BLaER1 treated with 17β-estradiol and CSF1 and Interleukin-3, amounts not matched to agents 10 nM and 100 nM (cell line): ENCODE measurements around the gene PCNX2.

Source experiments
- H3K27ac ChIP-seq, 11 experiments: shearing (Covaris generic); formaldehyde crosslinking; 2 replicates each; pipeline ENCODE4 v1.8.1; 2022
- H3K27me3 ChIP-seq, 11 experiments: shearing (Covaris generic); formaldehyde crosslinking; 2 replicates each; pipeline ENCODE4 v1.8.1; 2022
- H3K36me3 ChIP-seq, 11 experiments: shearing (Covaris generic); formaldehyde crosslinking; 2 replicates each; pipeline ENCODE4 v1.8.1; 2022
- H3K4me1 ChIP-seq, 10 experiments: shearing (Covaris generic); formaldehyde crosslinking; 2 replicates each; pipeline ENCODE4 v1.8.1; 2022
- H3K4me2 ChIP-seq, 11 experiments: shearing (Covaris generic); formaldehyde crosslinking; 2 replicates each; pipeline ENCODE4 v1.8.1; 2022
- H3K4me3 ChIP-seq, 10 experiments: shearing (Covaris generic); formaldehyde crosslinking; 2 replicates each; pipeline ENCODE4 v1.8.1; 2022
- H3K9ac ChIP-seq, 11 experiments: shearing (Covaris generic); formaldehyde crosslinking; 2 replicates each; pipeline ENCODE4 v1.8.1; 2022
- H3K9me3 ChIP-seq, 11 experiments: shearing (Covaris generic); formaldehyde crosslinking; replicated peaks in 1 of 11; 2 replicates each; pipeline ENCODE4 v1.8.1; 2022
- H4K20me1 ChIP-seq, 11 experiments: shearing (Covaris generic); formaldehyde crosslinking; 2 replicates each; pipeline ENCODE4 v1.8.1; 2022
- Cebpa-rat ChIP-seq, 11 experiments: shearing (Covaris generic); IDR thresholded peaks; 2 replicates each; pipeline ENCODE4 v1.8.1; 2022

PCNX2 gene

DNA sequence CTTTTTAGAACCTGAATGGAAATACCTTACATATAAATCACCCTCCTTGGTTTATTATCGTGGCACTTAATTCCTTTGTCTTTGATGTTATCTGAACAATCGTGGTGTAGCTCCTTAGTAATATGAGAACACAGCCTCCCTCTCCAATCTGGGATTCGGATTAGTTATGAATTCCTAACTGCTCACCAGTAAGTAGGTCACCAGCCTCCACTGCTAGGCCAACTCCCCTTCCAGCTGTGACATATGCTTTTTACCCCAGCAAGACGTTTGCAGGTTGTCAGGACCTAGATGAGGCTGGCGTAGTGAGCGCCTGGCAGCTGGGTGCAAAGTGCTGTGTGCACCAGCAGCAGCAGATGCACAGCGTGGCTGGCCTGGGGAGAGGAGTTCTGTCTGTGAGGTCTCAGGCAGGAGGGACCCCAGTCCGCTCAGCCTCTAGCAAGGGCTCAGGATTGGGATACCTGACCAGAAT is 306.9 kb downstream of the PCNX2 start:
- H3K4me3 ChIP-seq, result no peak overlapping the region
- no peak overlapping the region for H3K9ac ChIP-seq
- H3K4me1 ChIP-seq, result no peaks in the 10 kb centered on the region
- H3K27me3 ChIP-seq, result no peaks in the 10 kb centered on the region
- H3K36me3 ChIP-seq, result peaks cover 1 to 32% (median 10%) of the 10 kb centered on the region in 11 experiments; a peak in 15 of 22 replicates
- H4K20me1 ChIP-seq, result no peaks in the 10 kb centered on the region
- H3K27ac ChIP-seq, result no peak overlapping the region
- no peak overlapping the region for H3K4me2 ChIP-seq
- peaks cover 9 to 17% (median 16%) of the 10 kb centered on the region in 11 experiments for H3K9me3 ChIP-seq
- TF ChIP-seq Cebpa-rat (IDR thresholded peaks at IDR 0.05), result no peak

GRCh38 chr1:232987774-232988140 is 307.8 kb downstream of the PCNX2 start:
- Histone ChIP-seq H3K27me3 (no peaks in the 10 kb centered on the region), H3K27ac (no peak overlapping the region), H3K9me3 (peaks cover under 1 to 9% (median 7%) of the 10 kb centered on the region in 11 experiments; a peak in 17 of 22 replicates), H4K20me1 (no peaks in the 10 kb centered on the region), H3K4me3 (no peak overlapping the region), H3K4me2 (no peak overlapping the region), H3K36me3 (peaks cover 0 to 30% (median 6%) of the 10 kb centered on the region in 11 experiments; a peak in 10 of 22 replicates), H3K4me1 (no peaks in the 10 kb centered on the region), H3K9ac (no peak overlapping the region)
- TF ChIP-seq Cebpa-rat (IDR thresholded peaks at IDR 0.05), result no peak

GRCh38 chr1:232987046-232987773 is 308.3 kb downstream of the PCNX2 start:
- H3K4me3 ChIP-seq, result no peak overlapping the region
- no peaks in the 10 kb centered on the region for H3K4me1 ChIP-seq
- peaks cover 0 to 3% (median 2%) of the 10 kb centered on the region in 11 experiments; a peak in 9 of 22 replicates for H3K9me3 ChIP-seq
- no peaks in the 10 kb centered on the region for H3K27me3 ChIP-seq
- no peaks in the 10 kb centered on the region; a peak in 1 of 22 replicates for H4K20me1 ChIP-seq
- no peak for TF ChIP-seq Cebpa-rat (IDR thresholded peaks at IDR 0.05)
- H3K9ac ChIP-seq, result no peak overlapping the region
- no peak overlapping the region for H3K4me2 ChIP-seq
- H3K36me3 ChIP-seq, result peaks cover 0 to 28% (median 4%) of the 10 kb centered on the region in 11 experiments; a peak in 9 of 22 replicates
- no peak overlapping the region for H3K27ac ChIP-seq

DNA sequence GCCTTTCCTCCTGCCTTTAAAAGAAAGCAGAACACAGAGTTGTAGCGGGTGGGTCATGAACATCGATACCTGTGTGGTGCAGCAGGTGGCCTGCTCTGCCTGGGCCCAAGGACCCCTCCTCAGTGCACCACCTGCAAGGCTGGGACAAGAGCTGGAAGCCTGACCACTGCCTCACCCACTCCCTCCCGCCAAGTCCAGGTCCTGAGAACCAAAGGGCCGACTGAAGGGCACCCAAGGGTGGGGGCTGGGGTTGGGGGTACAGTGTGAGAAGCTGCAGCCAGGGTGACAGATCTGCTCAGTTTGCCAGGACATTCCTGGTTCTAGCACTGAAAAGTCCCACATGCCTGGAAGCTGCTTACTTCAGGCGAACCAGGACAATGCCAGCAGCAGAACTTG is 309.0 kb downstream of the PCNX2 start:
- no peak overlapping the region for H3K4me3 ChIP-seq
- H3K9me3 ChIP-seq, result no peaks in the 10 kb centered on the region
- no peak overlapping the region for H3K27ac ChIP-seq
- no peaks in the 10 kb centered on the region for H3K27me3 ChIP-seq
- TF ChIP-seq Cebpa-rat (IDR thresholded peaks at IDR 0.05), result no peak
- no peak overlapping the region for H3K9ac ChIP-seq
- no peak overlapping the region for H3K4me2 ChIP-seq
- H3K4me1 ChIP-seq, result no peaks in the 10 kb centered on the region
- no peaks in the 10 kb centered on the region; a peak in 1 of 22 replicates for H4K20me1 ChIP-seq
- peaks cover 0 to 25% (median 4%) of the 10 kb centered on the region in 11 experiments; a peak in 9 of 22 replicates for H3K36me3 ChIP-seq

DNA sequence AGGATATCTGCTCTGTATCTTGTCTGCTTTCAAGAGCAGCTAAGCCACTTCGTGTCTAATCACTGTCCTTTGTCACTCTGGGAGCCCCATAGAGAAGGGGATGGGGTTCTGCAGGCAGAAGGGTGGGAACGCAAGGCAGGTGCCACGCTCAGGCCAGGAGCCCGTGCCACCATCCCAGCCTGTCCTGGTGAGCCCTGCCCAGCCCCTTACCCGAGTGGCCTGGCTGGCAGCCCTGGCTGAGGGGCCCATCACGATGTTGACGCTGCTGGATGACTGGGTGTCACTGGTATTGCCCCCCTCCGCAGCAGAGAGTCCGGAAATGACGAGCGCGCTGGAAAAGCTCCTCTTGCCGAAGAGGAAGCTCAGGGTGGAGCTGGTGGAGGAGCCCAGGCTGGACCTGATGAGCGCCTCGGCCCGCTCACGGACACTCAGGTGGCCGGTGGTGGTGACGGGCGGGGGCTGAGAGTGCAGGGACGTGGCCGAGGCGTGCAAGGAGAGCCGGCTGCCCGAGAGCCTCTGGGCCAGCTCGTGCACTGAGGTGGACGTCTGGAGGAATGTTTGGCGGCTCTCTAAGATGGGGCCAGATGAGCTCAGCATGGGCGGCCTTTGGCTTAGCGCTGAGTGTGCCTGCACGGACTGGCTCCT is 309.5 kb downstream of the PCNX2 start:
- H3K9me3 ChIP-seq, result no peaks in the 10 kb centered on the region
- H3K27ac ChIP-seq, result no peak overlapping the region
- H3K27me3 ChIP-seq, result no peaks in the 10 kb centered on the region
- H3K4me3 ChIP-seq, result no peak overlapping the region
- H3K4me1 ChIP-seq, result no peaks in the 10 kb centered on the region
- peaks cover 0 to 28% (median 4%) of the 10 kb centered on the region in 11 experiments; a peak in 10 of 22 replicates for H3K36me3 ChIP-seq
- H4K20me1 ChIP-seq, result no peaks in the 10 kb centered on the region; a peak in 1 of 22 replicates
- no peak overlapping the region for H3K9ac ChIP-seq
- no peak for TF ChIP-seq Cebpa-rat (IDR thresholded peaks at IDR 0.05)
- H3K4me2 ChIP-seq, result no peak overlapping the region

GRCh38 chr1:232984577-232985425 is 310.7 kb downstream of the PCNX2 start:
- H3K4me3 ChIP-seq, result no peak overlapping the region
- no peak overlapping the region for H3K4me2 ChIP-seq
- H3K36me3 ChIP-seq, result peaks cover 1 to 40% (median 7%) of the 10 kb centered on the region in 11 experiments; a peak in 15 of 22 replicates
- TF ChIP-seq Cebpa-rat (IDR thresholded peaks at IDR 0.05), result no peak
- H3K27ac ChIP-seq, result no peak overlapping the region
- no peaks in the 10 kb centered on the region for H3K27me3 ChIP-seq
- H3K9me3 ChIP-seq, result no peaks in the 10 kb centered on the region
- H4K20me1 ChIP-seq, result no peaks in the 10 kb centered on the region; a peak in 1 of 22 replicates
- H3K4me1 ChIP-seq, result 0 out of 20 replicates have a peak, but pooled peaks cover 0 to under 1% (median 0%) of the 10 kb centered on the region in 10 experiments
- H3K9ac ChIP-seq, result no peak overlapping the region

DNA sequence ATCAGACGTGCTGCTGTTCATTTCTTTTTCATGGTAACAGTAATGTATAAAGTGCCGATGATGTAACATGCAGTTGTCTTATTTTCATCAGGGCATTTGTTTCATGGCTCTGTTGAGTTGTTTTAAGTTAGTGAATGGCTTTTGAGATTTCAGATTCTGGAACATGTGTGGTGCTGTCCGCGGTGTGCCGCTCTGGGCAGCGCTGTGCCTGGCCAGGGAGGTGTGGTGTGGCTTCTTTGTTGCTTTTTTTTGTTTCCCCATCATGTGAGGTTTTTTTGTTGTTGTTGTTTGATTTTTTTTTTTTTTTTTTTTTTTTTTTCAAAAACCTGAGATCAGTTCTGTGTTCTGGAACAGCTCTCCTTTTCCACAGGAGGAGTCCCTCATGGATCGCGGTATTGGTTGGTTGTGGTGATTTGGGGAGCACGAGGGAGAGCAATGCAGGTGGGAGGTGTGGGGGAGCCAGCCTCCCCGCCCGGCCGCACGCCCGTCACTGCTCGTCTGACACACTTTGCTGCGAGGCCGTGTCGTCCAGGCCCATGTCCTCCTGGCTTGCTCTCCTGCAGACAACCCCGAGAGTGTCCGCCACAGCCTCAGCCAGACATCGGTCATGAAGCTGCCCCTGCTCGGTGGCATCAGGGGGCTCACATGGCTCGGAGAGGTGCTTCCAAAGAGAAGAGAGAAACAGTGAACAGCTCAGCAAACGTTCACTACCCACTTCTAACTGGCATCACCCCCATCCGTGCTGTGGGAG is 311.5 kb downstream of the PCNX2 start:
- H3K9me3 ChIP-seq, result no peaks in the 10 kb centered on the region
- no peak for TF ChIP-seq Cebpa-rat (IDR thresholded peaks at IDR 0.05)
- H3K36me3 ChIP-seq, result peaks cover 6 to 47% (median 15%) of the 10 kb centered on the region in 11 experiments; a peak in 18 of 22 replicates
- H3K4me1 ChIP-seq, result peaks cover 0 to 5% (median under 1%) of the 10 kb centered on the region in 10 experiments; a peak in 5 of 20 replicates
- H3K9ac ChIP-seq, result no peak overlapping the region
- H3K4me3 ChIP-seq, result no peak overlapping the region
- H3K4me2 ChIP-seq, result no peak overlapping the region
- H3K27ac ChIP-seq, result no peak overlapping the region
- no peaks in the 10 kb centered on the region for H3K27me3 ChIP-seq
- H4K20me1 ChIP-seq, result no peaks in the 10 kb centered on the region; a peak in 1 of 22 replicates

GRCh38 chr1:232983375-232983774 is 312.1 kb downstream of the PCNX2 start:
- Histone ChIP-seq H3K4me2 (no peak overlapping the region), H3K4me3 (no peak overlapping the region), H4K20me1 (no peaks in the 10 kb centered on the region; a peak in 1 of 22 replicates), H3K27ac (no peak overlapping the region), H3K36me3 (peaks cover 12 to 53% (median 21%) of the 10 kb centered on the region in 11 experiments; a peak in 18 of 22 replicates), H3K9me3 (no peaks in the 10 kb centered on the region), H3K4me1 (peaks cover 0 to 10% (median 5%) of the 10 kb centered on the region in 10 experiments; a peak in 12 of 20 replicates), H3K9ac (no peak overlapping the region), H3K27me3 (no peaks in the 10 kb centered on the region)
- TF ChIP-seq Cebpa-rat (IDR thresholded peaks at IDR 0.05), result no peak
